ENCODE results near the gene EXOSC10. TPM values are rescaled to one million over a fixed set of nuclear protein-coding genes. Genes with fewer than 3 reads are reported as not detected.

The EXOSC10 gene
- total and polyA plus RNA-seq, 2 of the 13 experiments (the other 11 are each of a cell fraction or from before 2014, with no cell fraction given), result 48.4 to 67.6 TPM

- peak; percentile 52 for ATAC-seq
- Histone ChIP-seq H3K27me3 (ENCODE audit: control insufficient read depth in 1 of 2, insufficient read depth in 2 of 2, low read length in 2 of 2) (no peaks in the 10 kb centered on the region), H3K4me1 (ENCODE audit: insufficient read depth, low read length) (peaks cover 29% of the 10 kb centered on the region), H2AFZ (ENCODE audit: low read length) (no peak overlapping the region), H3K79me2 (ENCODE audit: insufficient read depth, low read length) (no peaks in the 10 kb centered on the region), H3K4me3 (replicated peaks in 1 of 3; ENCODE audit: insufficient read depth in 1 of 3, low read depth in 2 of 3, low read length in 3 of 3) (peak overlapping the region; percentile 57 to 72 (median 62); a peak in 5 of 6 replicates), H4K20me1 (ENCODE audit: insufficient read depth, low read length) (no peaks in the 10 kb centered on the region), H3K9ac (ENCODE audit: insufficient read depth, low read depth, low read length) (peak overlapping the region; percentile 76), H3K4me2 (ENCODE audit: low read depth, low read length) (peak overlapping the region; percentile 80), H3K9me3 (ENCODE audit: low read length) (no peaks in the 10 kb centered on the region), H3K27ac (ENCODE audit: extremely low read length, insufficient read depth, low read length) (peak overlapping the region; percentile 85), H3K36me3 (replicated peaks in 1 of 2; ENCODE audit: control insufficient read depth in 1 of 2, insufficient read depth in 2 of 2, low read length in 2 of 2) (no peaks in the 10 kb centered on the region)
- WGBS (ENCODE audit: low lambda C conversion rate), result 52% methylated on average over 4 of the region's 8 CpGs
- intact Hi-C loops (cut with micrococcal nuclease; ENCODE audit: unreplicated experiment) (no loop called here), in situ Hi-C loops (cut with HindIII; ENCODE audit: extremely low pct_ligation_motif_present, low pct_unique_long_range_greater_than_20kb) (loop anchor here (25.0 kb wide), 1 partner anchor 591 kb away; no protein-coding TSS in a partner anchor)
- no peak for FAIRE-seq
- CTCF ChIA-PET (ENCODE audit: low intra/inter-chr PET ratio, low total read pairs), result no interaction called here
- DNase-seq (ENCODE audit: low spot score), result peak; percentile 70
- BruUV-seq (replicated peaks), result TSS peak; percentile 65
- POLR2A ChIA-PET, result interaction anchor here (1.5 to 3.0 kb wide), 6 partner anchors 8 to 53 kb away, joined by 3 to 18 read pairs (median 12); partner anchors contain the start of genes EXOSC10, SRM and TARDBP
- TF ChIP-seq MAZ (IDR thresholded peaks at IDR 0.05; ENCODE audit: borderline replicate concordance, low read depth, low read length) (no peak), MAZ (CRISPR knock-in tag; IDR thresholded peaks at IDR 0.05; ENCODE audit: low read depth) (0 out of 2 replicates have a peak, but pooled peaks have one; percentile 8), ZNF547 (CRISPR knock-in tag; IDR thresholded peaks at IDR 0.05) (no peak), THRA (CRISPR knock-in tag; IDR thresholded peaks at IDR 0.05; ENCODE audit: borderline replicate concordance) (peak; percentile 30; the same call in 1 of the 2 replicates), CREBL2 (CRISPR knock-in tag; IDR thresholded peaks at IDR 0.05; ENCODE audit: borderline replicate concordance) (no peak; the same call in 1 of the 2 replicates), KDM1A (CRISPR knock-in tag; IDR thresholded peaks at IDR 0.05) (no peak), ZNF556 (CRISPR knock-in tag; IDR thresholded peaks at IDR 0.05; ENCODE audit: borderline replicate concordance) (no peak), KAT8 (CRISPR knock-in tag; IDR thresholded peaks at IDR 0.05) (no peak), ZNF414 (CRISPR knock-in tag; IDR thresholded peaks at IDR 0.05) (0 out of 2 replicates have a peak, but pooled peaks have one; percentile 45), SAP130 (CRISPR knock-in tag; IDR thresholded peaks at IDR 0.05; ENCODE audit: low read depth) (peak; percentile 54), MED1 (CRISPR knock-in tag; IDR thresholded peaks at IDR 0.05) (0 out of 2 replicates have a peak, but pooled peaks have one; percentile 9), ZFX (CRISPR knock-in tag; IDR thresholded peaks at IDR 0.05; ENCODE audit: low read depth) (no peak; the same call in 1 of the 2 replicates), ZNF75D (CRISPR knock-in tag; IDR thresholded peaks at IDR 0.05; ENCODE audit: borderline replicate concordance) (no peak), HNF1A (IDR thresholded peaks at IDR 0.05; ENCODE audit: low read depth) (no peak), HNF1A (CRISPR knock-in tag; IDR thresholded peaks at IDR 0.05; ENCODE audit: borderline replicate concordance) (no peak), ZNF329 (CRISPR knock-in tag; IDR thresholded peaks at IDR 0.05; ENCODE audit: low read depth) (no peak), ERF (CRISPR knock-in tag; IDR thresholded peaks at IDR 0.05) (0 out of 2 replicates have a peak, but pooled peaks have one; percentile 7)
These were observed 53.5 kb downstream of the EXOSC10 start for GRCh38 chr1:11046270-11046566.

All from HepG2 (cell line).